Stimulated activated CD4-positive, alpha-beta T cell treated with anti-CD3 and anti-CD28 coated beads, TNF-alpha, amount 100 ng/mL, for 48 hours (primary cell): Measurements from ENCODE around the gene RAB10.
"Not testable (repeated sequence)": the region's sequence is repeated elsewhere in the genome, so short reads cannot be mapped to it uniquely, and the experiment has no call there.

Experiments
- DNase-seq, 3 donors: peaks; one replicate each; pipeline ENCODE4 v3.0.0-alpha.2; 2020; ENCODE audit warnings: low read depth in 3 of 3

The RAB10 gene

DNA sequence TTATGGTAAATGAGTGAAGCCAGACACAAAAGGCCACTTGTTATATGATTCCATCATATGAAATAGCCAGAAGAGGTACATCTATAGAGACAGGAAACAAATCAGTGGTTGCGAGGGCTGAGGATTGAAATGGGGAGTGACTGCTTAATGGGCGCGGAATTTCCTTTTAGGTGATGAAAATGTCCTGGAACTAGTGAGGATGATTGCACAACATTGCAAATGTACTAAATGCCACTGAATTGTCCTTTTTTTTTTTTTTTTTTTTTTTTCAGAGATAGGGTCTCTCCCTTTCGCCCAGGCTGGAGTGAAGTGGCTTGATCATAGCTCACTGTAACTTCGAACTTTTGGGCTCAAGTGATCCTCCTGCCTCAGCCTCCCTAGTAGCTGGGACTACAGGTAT lies 123.7 kb downstream of the RAB10 start:
- no peak for DNase-seq

GRCh38 chr2:26161926-26162325 lies 128.0 kb downstream of the RAB10 start:
- no peak for DNase-seq

DNA sequence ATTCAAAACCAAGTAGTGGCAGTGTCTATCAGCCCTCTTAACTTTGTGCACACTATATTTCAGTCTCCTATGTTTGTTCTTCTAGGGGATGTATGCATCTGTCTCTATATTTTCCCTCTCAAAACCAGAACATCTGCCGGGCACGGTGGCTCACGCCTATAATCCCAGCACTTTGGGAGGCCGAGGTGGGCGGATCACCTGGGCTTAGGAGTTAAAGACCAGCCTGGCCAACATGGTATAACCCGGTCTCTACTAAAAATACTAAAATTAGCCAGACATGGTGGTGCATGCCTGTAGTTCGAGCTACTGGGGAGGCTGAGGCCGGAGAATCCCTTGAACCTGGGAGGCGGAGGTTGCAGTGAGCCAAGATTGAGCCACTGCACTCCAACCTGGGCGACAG lies 129.1 kb downstream of the RAB10 start:
- no peak for DNase-seq

DNA sequence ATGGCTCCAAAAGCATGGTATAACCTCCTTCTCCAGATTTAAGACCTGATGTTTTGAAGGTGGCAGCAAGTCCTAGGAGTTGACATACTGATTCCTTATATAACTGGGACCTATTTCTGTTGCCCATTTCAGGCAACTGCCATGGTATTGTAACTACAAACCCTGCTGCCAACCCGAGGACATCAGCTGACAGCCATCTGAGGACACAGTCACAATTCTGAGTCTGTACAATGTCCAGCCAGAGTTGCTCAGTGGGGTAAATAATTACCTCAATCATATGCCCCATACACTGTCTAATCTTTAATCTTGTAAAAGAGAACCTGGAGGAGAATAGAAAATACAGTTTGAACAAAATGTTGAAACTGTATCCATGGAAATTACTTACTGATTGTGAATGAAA lies 130.3 kb downstream of the RAB10 start:
- DNase-seq: no peak

DNA sequence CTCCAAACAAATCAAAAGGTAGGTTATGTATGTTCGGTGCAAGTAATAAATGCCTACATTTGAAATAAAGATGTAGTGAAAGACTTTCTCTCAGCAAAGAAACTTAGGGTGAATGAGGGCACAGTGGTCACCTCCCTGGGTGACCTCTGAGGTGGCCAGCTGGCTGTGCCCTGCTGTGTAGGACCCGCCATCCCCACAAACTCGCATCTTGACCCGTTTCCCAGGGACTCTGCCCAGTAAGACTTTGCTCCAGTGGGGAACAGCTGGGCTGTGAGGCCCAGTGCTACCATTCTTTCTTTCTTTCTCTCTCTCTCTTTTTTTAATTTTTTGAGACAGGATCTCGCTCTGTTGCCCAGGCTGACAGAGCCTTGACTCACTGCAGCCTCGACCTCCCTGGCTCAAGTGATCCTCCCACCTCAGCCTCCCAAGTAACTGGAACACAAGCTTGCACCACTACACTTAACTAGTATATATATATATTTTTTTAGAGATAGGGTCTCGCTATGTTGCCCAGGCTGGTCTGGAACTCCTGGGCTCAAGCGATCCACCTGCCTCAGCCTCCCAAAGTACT lies 130.8 kb downstream of the RAB10 start:
- no peak for DNase-seq

DNA sequence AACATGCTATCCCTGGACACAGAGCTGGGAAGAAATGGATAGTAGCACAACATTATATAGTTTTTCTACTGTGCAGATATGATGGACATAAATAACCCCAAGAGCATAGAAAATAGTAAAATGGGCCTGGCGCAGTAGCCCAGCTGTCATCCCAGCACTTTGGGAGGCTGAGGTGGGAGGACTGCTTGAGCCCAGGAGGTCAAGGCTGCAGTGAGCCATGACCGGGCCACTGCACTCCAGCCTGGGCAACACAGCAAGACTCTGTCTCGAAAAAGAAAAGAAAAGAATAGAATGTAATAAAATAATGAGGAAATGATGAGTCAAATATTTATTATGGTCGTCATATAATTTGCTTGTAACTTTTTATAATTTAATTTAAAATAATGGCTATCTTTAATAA lies 131.5 kb downstream of the RAB10 start:
- DNase-seq: no peak

DNA sequence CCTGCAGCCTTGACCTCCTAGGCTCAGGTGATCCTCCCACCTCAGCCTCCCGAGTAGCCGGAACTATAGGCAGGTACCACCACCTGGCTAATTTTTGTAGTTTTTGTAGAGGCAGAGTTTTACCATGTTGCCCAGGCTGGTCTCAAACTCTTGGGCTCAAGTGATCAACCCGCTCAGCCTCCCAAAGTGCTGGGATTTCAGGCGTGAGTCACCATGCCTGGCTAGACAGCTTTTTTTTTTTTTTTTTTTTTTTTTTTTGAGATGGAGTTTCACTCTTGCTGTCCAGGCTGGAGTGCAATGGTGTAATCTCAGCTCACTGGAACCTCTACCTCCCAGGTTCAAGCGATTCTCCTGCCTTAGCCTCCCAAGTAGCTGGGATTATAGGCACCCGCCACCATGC lies 132.7 kb downstream of the RAB10 start:
- not testable (repeated sequence) for DNase-seq

- no peak for DNase-seq
Measured at GRCh38 chr2:26168785-26169184, 134.9 kb downstream of the RAB10 start.

DNA sequence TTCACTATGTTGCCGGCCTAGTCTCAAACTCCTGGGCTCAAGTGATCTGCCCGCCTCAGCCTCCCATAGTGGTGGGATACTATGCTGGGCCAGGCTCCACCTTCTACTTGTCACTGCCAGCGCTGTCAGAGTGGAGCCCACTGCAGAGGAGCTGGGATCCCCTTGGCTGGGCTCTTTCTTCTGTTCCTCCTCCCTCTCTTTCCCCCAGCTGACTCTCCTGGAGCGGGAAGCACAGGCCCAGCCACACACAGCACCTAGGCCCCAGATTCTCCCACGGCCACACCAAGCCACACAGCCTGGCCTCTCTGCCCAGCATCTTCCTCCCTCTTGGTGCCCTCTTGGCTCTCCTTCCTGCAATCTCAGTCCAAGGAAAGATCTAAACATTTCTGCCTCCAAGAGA lies 135.3 kb downstream of the RAB10 start:
- no peak for DNase-seq

DNA sequence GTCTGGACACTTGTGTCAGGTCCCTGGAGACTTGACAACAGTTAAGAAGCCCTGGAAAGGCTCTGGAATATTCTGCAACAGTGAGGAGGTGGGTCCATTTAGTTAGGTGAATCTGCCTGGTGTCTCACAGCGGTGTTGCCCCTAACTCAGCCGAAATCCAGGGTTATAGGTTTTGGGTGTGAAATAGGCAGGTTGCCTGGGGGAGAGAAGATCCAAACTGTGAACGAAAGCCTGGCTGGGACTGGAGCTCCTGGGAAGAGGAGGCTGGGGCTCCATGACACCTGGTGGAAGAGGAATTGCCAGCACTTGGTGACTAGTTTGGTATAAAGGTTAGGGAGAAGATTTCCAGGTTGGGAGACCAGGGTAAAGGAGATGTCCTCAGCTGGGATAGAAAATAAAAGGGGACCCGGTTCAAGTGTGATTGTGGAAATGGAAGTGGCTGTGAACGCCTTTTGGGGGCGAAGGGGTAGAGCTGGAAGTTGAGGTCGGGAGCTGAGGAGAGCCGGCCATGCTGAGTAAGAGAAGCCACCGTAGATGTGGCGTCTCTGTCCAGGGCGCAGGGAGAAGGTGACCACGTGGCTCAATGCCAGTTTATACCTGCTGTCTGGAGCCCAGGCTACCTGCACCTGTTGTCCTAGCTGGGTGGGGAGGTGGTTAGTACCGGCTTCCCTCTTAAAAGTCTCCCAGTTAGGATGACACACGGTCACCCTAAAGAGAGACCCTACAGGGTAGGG lies 136.0 kb downstream of the RAB10 start:
- DNase-seq: no peak

GRCh38 chr2:26170795-26171194 lies 136.9 kb downstream of the RAB10 start:
- no peak for DNase-seq

- DNase-seq: no peak
Measured at GRCh38 chr2:26172189-26172870, 138.4 kb downstream of the RAB10 start.

DNA sequence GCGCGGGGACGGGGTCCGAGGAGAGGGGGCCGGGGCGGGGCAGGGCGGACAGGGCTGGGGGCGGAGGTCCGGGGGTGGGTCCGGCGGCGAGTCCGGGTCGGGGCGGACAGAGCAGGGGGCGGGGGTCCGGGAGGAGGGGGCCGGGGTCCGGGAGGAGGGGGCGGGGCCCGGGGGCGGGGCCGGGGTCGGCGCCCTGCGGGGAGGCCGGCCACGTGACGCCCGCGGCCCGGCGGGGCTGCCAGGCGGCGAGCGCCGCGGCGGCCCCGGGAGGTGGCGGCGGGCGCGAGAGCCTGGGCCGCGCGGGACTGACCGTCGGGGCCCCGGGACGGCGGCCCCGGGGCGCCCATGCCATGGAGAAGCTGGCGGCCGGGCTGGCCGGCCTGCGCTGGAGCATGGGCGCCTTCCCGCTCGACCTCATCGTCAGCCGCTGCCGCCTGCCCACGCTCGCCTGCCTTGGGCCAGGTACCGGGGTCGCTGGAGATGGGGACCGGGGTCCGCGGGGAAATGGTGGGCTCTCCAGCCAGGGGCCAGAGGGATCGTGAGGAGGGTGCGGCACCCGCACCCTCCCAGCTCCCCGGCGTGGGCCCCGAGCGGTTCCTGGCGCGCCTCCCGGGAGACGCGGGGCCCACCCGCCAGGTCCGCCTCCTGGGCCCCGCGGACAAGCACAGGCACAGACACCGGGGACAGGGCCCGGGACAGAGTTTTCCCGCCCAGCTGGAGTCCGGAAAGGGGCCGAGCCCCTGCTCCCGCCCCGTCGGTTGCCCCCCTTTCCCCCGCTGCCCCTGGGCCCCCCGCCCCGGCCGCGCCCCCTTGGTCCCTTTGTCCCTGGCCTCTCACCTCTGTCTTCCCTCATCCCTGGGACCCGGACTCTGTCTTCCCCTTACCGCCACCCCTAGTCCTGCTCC lies 139.2 kb downstream of the RAB10 start, which contains the start of gene GAREM2:
TSS of gene GAREM2 (plus strand) at position 218 of the 905 bp plus-strand sequence. CDS start at position 351, 133 bp downstream.
- DNase-seq: no peak

DNA sequence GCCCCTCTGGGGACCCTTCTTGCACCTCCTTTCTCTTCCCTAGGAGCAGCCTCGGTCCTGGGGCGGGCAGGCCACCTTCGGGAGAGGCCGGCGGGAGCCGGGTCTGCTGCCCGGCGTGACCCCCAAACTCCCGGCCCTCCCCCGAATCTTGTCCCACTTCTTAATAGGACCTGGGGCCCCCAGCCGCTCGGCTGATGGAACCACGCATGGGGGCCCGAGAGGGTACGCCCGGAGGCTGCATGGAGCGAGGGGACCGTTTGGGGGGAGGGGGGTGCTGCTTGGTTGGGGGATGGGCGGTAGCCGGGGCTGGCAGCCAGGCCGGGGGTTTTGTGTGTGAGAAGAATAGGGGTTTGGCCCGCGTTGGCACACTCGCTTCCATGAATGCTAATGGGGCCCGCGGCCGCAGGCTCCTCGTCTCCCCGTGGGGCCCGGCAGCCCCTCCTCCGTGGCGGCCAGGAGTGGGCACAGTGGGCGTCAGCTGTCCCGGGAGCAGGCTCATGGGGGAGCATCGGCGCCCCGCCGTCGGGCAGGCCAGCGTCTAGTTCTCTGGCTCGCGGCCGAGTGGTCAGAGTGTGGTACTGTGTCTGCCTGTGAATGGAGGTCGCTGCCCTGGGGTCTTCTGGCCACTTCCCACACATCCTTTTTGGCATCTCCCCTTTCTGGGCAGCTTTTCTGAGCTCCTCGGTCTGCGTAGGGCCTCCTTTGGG lies 140.0 kb downstream of the RAB10 start:
- DNase-seq: no peak

DNA sequence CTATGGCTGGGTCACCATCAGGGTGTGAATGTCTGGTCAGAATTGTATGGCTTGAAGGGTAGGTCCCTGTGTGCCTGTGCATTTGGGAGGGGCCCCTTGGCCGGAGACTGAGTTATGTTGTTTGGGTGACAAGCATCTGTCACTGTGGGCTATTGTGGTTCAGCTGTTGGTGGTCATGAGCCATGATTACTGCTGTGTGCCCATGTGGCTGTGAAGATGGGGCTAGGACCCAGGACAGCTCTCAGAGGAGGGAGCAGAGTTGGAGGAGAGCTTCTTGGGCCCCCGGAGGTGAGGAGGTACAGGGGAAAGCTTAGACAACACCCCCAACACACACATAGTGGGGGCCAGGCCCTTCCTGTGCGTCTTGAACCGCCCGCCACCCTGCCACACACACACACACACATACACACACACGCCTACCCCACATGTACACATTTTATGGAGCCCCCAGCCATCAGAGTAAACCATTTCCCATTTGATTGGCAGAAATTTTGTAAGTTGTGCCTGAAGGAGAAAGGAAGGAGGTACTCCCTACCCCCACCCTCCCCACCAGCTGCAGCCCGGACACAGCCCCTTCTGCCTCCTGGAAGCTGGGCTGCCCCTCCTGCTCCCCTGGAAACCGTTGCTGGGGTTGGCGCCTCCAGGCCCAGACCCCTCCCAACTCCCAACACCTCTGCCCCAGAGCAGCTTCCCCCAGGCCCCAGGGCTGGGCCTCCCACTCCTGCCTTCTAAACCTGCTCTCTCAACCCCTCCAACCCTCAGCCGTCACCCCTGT lies 141.0 kb downstream of the RAB10 start:
- DNase-seq: no peak

DNA sequence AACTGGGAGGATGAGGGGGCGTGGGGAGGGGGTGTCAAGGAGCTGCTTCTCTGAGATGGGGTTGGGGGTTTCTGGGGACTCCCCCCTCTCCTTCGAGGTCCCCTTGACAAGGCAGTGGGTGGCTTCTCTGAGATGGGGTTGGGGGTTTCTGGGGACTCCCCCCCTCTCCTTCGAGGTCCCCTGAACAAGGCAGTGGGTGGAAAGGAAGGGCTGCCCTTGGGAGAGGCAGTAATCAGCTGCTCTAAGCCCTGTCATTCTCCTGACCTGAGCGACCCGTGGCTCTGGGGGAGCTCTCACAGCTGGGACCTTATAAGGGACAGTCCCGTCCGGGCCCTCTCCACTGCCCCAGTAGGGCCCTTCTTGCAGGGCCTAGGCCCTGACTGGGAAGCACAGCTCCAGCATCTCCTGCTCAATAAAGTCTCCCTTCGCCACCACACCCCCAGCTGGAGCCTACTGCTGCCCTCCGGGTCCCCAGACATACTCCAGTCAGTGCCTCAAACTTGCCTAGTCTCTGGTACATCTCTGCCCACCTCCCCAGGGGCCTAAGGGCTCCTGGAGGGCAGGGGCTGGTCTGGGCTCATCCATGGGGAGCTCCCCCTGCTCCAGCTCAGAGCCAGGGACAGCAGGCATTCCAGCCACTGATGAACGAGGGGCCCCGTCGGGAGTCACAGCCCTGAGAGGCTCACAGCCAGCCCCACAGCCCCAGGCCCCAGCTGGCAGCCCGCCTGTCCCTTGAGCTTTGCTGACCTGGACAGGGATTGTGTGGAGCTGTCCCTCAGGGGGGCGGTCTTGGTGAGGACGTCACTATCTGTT lies 141.8 kb downstream of the RAB10 start:
- no peak for DNase-seq

- no peak for DNase-seq
Measured at GRCh38 chr2:26176279-26176615, 142.4 kb downstream of the RAB10 start.

DNA sequence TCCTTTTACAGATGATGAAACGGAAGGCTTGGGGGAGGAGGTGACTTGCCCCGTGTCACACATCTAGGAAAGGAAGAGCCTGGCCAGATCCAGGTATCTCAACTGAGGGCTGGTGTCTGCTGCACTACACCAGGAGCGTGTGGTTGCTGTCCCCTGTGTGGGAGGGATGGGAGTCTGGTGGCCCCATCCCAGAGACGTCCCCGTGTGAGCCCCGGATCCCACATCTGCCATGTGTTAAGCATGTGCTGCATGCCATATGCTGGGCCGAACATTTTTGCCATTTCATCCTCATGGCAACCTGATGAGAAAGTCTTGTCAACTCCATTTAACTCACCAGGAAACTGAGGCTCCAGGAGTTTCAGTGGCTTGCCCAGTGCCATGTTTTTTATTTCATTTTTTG lies 143.2 kb downstream of the RAB10 start:
- no peak for DNase-seq

DNA sequence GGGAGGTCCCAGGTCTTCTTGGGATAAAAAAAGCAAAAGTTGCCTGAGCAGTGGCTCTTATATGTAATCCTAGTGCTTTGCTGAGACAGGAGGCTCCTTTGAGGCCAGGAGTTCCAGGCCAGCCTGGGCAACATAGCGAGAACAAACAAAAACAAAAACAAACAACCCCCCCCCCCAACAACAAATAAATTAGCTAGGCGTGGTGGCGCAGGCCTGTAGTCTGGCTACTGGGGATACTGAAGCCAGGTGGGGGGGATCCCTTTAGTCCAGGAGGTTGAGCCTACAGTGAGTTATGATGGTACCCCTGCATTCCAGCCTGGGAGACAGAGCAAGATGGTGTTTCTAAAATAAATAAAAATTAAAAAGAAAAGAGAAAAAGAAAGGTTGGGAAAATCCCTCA lies 144.4 kb downstream of the RAB10 start:
- no peak for DNase-seq
